DMS 273 (cell line): ENCODE results near the gene AEBP1.

ENCODE experiments used
- DNase-seq: peaks from one replicate; lab custom pipeline; 2025; ENCODE audit not compliant: unreplicated experiment; lab: John Stamatoyannopoulos, UW

AEBP1 gene

GRCh38 chr7:44066494-44067063, 37.6 kb upstream of the AEBP1 start:
- no peak for DNase-seq

DNA sequence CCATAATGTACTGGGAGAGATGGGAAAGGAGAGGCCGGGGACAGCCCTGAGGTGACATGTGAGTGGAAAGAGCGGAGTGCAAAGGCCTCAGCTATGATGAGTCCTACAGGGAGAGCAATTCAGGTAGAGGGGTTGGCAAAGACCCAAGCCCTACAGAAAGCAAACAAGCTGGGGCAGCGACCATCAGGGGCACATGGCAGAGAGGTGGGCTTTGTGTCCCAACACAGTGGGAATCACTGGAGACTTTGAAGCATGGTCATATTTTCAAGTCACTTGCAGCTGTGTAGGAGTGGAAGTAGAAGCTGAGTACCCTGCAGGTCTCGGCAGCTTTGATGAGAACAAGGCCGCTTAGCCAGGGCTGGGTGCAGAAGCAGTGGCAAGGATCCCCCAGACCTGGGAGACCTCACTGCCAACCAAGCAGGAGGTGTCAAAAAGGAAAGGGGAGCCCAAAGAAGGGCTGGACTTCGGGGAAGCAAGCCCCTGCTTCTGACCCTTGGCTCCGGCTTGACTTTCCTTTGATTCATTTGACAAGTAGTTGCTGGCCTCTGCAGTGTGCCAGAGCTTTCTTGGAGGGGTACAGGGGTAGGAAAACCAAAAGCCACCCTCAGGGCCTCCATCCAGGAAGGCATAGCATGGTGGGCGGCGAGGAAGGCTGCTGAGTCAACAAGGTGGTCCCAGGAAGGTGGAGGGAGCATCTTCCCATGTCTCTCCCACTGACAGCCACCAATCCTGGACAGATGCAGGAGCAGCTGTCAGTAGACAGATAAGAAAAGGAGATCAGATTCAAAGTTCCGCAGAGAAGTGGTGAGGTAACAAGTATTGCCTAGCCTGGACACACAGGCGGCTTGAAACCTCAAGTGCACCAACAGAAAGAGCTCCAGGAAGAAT, 36.8 kb upstream of the AEBP1 start:
- DNase-seq: peak; percentile 74

GRCh38 chr7:44068054-44068453, 36.1 kb upstream of the AEBP1 start:
- DNase-seq: peak; percentile 52

GRCh38 chr7:44071726-44072363, 32.3 kb upstream of the AEBP1 start:
- DNase-seq: no peak

- DNase-seq: peak; percentile 91
Measured at GRCh38 chr7:44072364-44073231, 31.5 kb upstream of the AEBP1 start.

GRCh38 chr7:44073664-44074348, 30.3 kb upstream of the AEBP1 start:
- DNase-seq: no peak

GRCh38 chr7:44074349-44074695, 29.8 kb upstream of the AEBP1 start:
- DNase-seq: no peak

DNA sequence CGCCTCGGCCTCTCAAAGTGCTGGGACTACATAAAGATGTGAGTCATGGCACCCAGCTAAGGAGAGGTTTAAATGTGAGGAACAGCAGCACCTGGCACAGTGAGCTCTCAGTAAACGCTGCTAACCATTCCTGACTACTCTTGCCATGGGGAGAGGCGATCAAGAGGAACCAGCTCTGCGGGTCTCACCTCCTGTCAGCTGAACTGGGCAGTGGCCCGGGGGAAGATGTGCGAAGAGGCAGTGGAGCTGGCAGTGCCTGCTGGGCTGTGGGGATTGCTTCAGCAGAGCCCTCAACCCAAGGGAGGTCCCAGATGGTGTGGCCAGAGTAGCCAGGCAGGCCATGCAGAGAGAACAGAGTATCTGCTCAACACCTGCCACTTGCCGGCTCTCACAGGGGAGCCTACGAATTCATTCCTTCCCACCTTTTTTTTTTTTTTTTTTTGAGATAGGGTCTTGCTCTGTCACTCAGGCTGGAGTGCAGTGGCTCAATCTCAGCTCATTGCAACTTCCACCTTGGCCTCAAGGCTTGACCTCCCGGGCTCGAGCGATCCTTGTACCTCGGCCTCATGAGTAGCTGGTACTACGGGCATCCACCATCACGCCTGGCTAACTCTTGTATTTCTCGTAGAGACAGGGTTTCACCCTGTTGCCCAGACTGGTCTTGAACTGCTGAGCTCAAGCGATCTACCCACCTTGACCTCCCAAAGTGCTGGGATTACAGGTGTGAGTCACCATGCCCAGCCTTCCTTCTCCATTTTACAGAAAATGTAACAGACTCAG, 28.7 kb upstream of the AEBP1 start:
- no peak for DNase-seq

DNA sequence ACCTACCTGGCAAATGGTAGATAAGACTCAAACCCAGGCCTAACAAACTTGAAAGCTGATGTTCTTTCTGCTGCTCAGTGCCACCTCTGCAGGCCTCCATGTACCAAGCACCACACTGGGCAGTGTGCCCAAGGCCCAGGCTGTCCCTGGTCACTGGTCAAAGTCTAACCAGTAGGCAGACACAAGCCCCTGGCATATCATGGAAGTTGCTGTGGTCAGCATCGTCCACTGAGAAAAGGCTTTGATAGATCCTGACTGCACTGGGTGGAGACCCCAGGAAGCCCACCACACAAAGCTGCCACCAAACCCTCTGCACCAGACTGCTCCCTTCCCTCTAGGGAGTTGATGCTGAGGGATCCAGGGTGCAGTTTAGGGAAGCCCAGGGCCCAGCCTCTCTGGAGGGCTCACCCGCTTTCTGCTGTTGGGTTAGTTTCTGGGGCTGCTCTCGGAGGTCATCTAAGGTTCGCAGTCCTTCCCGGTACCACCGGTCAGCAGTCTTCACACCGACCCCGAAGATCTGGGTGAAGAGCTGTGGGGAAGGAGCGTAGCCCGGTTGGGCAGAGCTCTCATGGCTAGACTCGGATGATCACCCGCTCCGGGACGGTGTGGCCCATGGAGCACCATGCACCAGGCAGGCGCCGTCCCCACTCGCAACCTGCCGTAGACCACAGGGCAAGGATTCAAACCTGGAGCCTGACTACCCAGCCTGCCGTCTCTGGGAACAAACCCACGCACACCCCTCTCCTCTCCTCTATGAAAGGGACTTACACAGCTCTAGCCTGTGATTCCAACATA, 27.8 kb upstream of the AEBP1 start:
- DNase-seq: no peak

GRCh38 chr7:44077061-44077460, 27.1 kb upstream of the AEBP1 start:
- DNase-seq: no peak

GRCh38 chr7:44077681-44078091, 26.5 kb upstream of the AEBP1 start:
- no peak for DNase-seq

GRCh38 chr7:44078521-44078920, 25.6 kb upstream of the AEBP1 start:
- DNase-seq: no peak

DNA sequence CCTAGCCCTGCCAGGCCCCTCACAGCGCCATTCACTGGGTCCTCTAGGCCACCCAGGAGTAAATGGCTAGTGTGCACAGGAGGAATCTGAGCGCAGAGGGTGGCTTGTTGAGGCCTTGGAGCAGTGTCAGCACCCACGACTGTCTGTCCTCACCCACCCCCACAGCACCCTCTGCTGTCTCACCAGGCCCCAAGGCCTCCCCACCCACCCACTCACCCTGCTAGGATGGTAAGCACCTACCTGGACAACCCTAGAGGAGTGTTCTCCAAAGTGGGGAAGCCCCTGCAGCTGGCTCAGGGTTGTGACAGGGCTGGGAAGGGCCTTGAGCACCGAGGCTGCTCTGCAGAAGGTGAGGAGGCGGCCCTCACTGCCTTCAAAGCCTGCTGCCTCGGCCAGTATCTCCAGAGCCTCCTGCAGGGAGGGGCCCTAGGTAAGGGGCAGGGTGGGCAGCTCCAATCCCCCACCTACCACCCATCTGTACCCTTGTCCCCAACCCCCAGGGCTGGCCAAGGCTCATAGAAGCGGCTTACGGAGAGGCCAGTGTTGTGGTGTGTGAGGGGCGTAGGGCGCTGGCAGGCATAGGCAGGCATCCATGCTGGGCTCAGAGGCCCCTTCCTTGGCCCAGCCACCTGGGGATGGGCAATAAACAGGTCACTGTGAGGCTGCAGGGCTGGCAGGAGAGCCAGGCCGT, 24.7 kb upstream of the AEBP1 start:
- no peak for DNase-seq

DNA sequence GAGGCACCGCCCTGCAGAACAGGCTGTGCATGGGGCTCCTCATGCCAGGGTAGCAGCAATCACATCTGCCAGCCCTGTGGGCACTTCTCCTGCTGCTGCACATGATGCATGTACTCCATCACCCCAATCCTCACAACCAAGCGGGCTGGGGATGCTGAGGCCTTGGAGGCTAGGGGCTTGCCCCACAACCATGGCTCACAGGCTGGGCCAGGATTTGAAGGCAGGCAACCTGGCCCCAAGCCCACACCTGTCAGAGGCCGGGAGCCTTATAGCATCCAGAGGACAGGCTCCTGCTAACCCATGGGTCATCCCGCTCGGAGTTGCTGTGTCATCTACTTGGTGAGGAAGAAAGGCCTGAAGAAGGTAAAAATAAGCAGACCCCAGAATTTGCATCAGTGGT, 24.0 kb upstream of the AEBP1 start:
- DNase-seq: no peak

DNA sequence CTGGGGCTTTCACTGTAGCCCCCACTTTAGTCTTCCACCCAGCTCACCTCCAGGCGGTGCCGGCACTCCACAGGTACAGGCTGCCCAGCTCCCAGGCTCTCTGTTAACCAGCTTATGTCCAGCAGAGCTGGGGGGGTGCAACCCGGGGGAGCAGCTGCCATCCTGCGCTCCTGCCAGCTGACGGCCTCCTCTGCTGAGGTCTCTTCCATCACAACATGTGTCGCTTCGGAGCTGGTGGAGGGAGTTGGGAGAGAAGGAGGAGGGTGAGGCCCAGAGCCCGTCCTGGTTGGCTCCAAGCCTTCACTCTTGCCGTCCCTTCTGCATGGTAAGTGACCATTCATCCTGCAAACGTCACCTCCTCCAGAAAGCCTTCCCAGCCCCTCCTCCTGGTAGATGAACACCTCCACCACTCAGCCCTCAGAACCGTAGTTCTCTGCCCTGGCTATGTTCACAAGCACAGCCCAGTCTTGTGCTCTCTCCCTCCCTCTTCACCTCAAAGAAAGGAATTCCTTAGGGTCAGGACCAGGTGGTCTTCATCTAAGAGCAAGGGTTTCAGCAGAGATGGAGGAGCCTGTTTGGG, 23.4 kb upstream of the AEBP1 start:
- no peak for DNase-seq

DNA sequence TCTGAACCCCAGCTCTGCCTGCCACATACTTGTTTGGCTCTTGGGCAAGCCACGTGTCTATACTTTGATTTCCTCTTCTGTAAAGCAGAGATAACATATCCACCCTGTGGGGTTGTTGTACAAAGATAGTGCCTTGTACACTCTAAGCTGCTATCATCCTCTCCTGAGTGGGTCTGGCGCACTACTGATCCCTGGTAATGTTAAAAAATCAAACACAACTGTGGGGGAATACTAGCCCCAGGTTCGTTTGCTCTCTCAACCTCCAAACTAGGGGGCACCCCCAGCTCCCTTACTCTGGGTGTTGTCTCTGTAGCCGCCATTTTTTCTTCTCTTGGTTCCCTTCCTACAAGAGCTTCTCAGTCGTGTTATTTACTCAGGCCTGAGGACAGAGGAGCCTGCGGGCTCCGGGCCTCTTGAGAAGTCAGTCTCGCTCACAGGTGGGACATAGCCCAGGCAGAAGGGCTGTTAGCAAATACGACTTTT, 22.8 kb upstream of the AEBP1 start:
- DNase-seq: no peak

GRCh38 chr7:44082541-44083207, 21.5 kb upstream of the AEBP1 start:
- peak; percentile 100 for DNase-seq

DNA sequence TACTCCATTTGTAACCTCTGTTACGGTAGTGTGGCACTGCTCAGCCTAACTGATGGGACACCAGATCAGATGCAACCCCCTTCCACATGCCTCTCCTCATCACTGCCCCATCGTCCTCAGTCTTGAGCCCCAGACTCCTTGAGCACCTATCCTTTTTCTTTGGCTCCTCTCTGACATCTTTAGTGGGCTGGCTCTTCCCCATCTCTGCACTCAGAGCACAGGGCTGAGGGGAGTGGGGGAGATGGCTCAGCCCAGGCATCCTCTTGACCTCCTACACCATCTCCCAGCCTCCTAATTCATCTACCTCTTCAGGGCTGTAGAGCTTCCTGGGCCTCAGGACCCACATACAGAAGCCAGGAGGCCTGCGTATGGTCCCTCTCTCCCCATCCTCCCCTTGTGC, 20.3 kb upstream of the AEBP1 start:
- DNase-seq: no peak
